ENCODE results near the gene BTBD7. TPM values are rescaled to one million over a fixed set of nuclear protein-coding genes. Genes with fewer than 3 reads are reported as not detected.

Gene BTBD7
- total RNA-seq, 2 donors from 2014 or later, result 11.0 to 12.5 TPM

DNA sequence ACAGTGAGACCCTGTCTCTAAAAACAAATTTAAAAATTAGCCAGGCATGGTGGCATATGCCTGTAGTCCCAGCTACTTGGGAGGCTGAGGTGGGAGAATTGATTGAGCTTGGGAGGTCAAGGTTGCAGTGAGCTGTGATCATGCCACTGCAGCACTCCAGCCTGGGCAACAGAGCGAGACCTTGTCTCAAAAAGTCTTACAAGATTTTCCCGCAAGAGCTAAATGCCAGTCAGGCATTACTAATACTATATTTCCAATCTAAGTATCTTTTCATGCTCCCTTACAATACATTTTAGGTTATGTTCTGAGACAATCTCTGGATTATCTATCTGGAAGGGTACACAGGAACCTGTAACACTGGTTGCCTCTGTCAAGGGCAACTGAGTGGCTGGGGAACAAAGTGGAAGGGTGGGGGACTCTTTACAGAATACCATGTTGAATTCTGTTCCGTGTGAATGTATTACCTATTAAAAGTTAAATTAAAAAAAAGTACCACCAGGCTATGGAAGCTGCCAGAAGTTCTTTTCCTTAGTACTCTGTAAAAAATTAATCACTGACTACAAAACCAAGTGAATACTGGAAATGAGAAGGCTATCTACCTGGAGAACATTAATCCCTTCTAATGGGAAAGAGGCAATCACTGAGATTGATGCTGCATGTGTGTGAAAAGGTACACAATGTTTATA lies 56.7 kb downstream of the BTBD7 start:
- Mint-ChIP-seq H3K9me3 (no peaks in the 10 kb centered on the region), H3K36me3 (ENCODE audit: insufficient read depth in 2 of 2) (no peaks in the 10 kb centered on the region), H3K4me1 (ENCODE audit: low read depth) (no peaks in the 10 kb centered on the region), H3K4me3 (no peak overlapping the region), H3K27ac (no peak overlapping the region), H3K27me3 (ENCODE audit: low read depth) (no peaks in the 10 kb centered on the region)
- ATAC-seq (replicated peaks in 1 of 2), result no peak
- no peak for DNase-seq

DNA sequence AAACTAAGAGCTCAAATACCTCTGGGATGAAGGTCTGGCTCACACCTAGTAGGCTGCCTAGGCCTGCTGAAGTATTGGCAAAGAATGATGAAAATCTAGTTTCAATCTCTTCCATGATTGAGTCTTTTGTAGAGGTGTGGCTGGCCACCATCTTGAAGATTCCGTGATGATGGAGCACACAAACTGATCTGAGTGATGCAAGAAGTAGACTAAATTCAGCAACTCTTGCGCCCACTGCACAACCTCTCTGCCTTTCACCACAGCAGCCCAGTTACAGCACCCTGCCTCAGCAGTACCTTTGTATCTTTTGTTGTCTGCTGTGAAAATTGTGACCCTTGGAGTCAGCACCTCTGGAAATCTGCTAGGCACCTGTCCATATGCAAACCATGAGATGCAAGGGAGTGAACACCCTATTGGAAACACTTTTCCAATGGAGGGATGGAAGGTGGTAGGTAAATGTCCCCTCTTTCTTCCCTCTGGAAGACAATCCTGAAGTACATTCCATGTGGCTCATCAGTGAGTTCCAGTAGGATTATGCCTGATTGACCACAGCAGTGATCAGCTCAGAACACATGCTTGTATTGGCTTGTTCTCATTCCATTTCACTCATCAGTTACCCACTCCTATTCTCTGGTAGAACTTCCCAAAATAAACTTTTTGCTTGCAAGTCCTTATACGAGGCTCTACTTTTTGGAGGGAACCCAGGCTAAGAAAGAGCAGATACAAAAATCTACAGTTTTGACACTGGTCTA lies 58.6 kb downstream of the BTBD7 start:
- no peaks in the 10 kb centered on the region for H3K9me3 Mint-ChIP-seq
- H3K36me3 Mint-ChIP-seq (ENCODE audit: insufficient read depth in 2 of 2), result no peaks in the 10 kb centered on the region
- H3K27ac Mint-ChIP-seq, result no peak overlapping the region
- no peak for ATAC-seq (replicated peaks in 1 of 2)
- no peaks in the 10 kb centered on the region for H3K27me3 Mint-ChIP-seq (ENCODE audit: low read depth)
- H3K4me3 Mint-ChIP-seq, result no peak overlapping the region
- no peak for DNase-seq
- peaks cover 5% of the 10 kb centered on the region for H3K4me1 Mint-ChIP-seq (ENCODE audit: low read depth)

DNA sequence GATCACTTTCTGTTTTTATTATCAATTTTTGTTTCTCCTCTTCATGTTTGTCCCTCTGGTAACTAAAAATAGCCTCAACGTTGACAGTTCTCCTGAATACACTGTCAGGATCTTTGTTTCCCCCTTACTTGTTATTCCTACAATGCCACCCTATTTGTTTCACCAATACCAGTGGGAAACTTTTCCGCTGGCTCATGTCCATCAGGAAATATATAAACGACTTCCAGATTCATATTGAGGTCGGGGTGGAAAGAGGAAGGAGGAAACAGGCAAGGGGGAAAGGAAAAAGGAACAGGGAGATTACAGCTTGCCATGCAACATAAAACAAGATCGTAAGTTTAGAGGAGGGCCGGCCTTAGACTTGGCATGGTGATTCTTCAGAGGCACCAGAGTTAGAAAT lies 61.7 kb downstream of the BTBD7 start:
- Mint-ChIP-seq H3K36me3 (ENCODE audit: insufficient read depth in 2 of 2) (no peaks in the 10 kb centered on the region), H3K4me3 (no peak overlapping the region), H3K4me1 (ENCODE audit: low read depth) (peaks cover 5% of the 10 kb centered on the region), H3K9me3 (no peaks in the 10 kb centered on the region), H3K27ac (peak overlapping the region; percentile 10), H3K27me3 (ENCODE audit: low read depth) (no peaks in the 10 kb centered on the region)
- ATAC-seq (replicated peaks in 1 of 2), result no peak
- no peak for DNase-seq

DNA sequence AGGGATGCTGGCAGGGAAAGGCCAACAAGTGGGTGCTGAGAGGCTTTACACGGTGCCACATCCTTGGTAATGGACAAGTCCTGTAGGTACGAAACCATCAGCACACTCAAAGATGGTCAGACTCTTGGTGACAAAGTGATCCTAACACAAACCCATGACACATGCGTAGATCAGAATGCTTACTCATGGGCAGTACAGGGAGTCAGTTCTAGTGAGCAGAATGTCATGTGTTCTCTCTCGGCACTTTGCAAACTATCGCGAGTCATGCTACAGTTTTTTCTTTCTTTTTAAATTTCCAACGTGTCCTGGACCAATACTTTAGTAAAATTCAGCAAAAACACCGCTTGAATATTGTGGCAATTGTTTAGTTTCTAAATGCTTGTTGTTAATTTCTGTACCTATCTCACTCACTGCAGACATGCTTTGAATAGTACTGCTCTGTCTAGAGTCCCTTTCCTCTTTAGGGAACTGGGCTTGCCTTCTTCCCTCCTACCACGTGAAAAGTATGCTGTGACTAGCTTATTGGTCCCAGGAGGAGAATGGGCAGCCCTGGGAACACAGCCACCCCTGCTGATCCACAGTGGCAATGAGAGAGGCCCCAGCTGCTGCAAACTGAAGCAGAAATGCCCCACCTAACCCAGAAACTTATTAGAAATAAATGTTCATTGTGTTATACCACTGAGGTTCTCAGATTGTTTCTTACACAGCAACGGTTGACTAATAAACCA lies 63.3 kb downstream of the BTBD7 start:
- H3K4me1 Mint-ChIP-seq (ENCODE audit: low read depth), result peaks cover 7% of the 10 kb centered on the region
- DNase-seq (no peak), ATAC-seq (replicated peaks in 1 of 2) (peak in 1 of 2 donors; percentile 56)
- no peaks in the 10 kb centered on the region for H3K27me3 Mint-ChIP-seq (ENCODE audit: low read depth)
- no peaks in the 10 kb centered on the region for H3K36me3 Mint-ChIP-seq (ENCODE audit: insufficient read depth in 2 of 2)
- H3K9me3 Mint-ChIP-seq, result no peaks in the 10 kb centered on the region
- H3K4me3 Mint-ChIP-seq, result no peak overlapping the region
- no peak overlapping the region for H3K27ac Mint-ChIP-seq

DNA sequence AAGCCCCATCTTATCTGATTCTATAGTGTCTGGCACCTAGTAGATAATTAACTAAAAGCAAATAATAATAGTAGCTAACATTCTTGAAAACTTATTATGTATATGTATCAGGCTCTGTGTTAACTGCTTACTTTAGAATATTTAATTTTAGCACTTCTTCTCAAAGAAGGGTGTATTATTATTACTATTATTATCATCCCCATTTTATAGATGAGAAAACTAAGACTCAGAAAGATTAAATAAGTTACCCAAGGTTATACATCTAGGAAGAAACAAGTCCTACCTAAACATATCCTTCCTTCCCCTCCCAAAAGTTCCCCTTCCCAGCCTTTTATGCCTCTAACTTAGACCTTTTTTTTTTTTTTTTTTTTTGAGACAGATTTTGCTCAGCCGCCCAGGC lies 64.4 kb downstream of the BTBD7 start:
- Mint-ChIP-seq H3K36me3 (ENCODE audit: insufficient read depth in 2 of 2) (peaks cover 0 to 2% of the 10 kb centered on the region in 2 donors), H3K4me1 (ENCODE audit: low read depth) (peaks cover 16% of the 10 kb centered on the region), H3K27me3 (ENCODE audit: low read depth) (no peaks in the 10 kb centered on the region), H3K9me3 (no peaks in the 10 kb centered on the region), H3K27ac (no peak overlapping the region), H3K4me3 (no peak overlapping the region)
- ATAC-seq (replicated peaks in 1 of 2) (no peak), DNase-seq (no peak)

DNA sequence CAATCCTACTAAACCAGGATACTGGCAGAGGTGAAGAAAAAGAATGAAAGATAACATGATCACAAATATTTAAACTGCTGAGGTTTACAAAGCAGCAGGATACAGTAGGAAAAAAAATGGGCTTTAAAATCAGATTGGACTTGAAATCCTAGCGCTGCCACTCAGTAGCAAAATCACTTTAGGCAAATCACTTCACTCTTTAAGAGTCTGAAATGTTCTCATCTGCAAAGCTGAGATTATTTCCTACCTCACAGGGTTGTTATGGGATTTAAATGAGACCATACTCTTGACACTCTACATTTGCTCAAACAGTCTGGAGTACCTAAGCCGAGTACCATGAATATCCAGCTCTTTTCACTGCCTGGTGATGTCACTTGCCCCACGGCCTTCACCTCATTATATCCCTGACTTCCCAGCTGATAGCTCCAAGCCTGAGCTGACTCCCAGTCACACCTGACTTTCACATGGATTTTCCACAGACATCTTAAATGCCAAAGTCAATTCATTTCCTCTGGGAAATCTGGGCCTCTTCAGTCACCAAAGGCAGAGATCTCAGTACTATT lies 65.6 kb downstream of the BTBD7 start:
- H3K27ac Mint-ChIP-seq, result peak overlapping the region; percentile 11

DNA sequence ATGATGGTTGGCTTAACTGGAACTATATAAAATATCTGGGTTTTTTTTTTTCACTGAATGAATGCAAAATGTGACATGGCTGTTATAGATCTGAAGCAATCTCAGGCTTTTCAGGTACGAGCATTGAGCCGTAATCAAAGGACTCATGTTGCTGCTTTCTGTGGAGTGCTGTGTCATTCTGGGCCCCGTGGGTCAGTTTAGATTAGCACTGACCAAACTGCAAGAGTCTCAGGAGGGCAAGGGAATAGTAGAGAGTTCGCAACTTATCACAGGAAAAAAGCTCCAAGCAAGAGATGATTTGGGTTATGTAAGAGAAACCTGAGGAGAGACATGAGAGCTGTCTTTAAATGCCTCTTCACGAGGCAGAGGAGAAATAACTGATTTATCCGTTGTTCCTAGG lies 66.7 kb downstream of the BTBD7 start:
- Mint-ChIP-seq H3K9me3 (no peaks in the 10 kb centered on the region), H3K27ac (no peak overlapping the region), H3K27me3 (ENCODE audit: low read depth) (no peaks in the 10 kb centered on the region), H3K4me3 (no peak overlapping the region), H3K36me3 (ENCODE audit: insufficient read depth in 2 of 2) (peaks cover 0 to 2% of the 10 kb centered on the region in 2 donors), H3K4me1 (ENCODE audit: low read depth) (peaks cover 16% of the 10 kb centered on the region)
- no peak for DNase-seq
- no peak for ATAC-seq (replicated peaks in 1 of 2)

More for the DNA sequence above, 65.6 kb downstream of the BTBD7 start:
- ATAC-seq (replicated peaks in 1 of 2) (no peak), DNase-seq (no peak)
- H3K36me3 Mint-ChIP-seq (ENCODE audit: insufficient read depth in 2 of 2), result peaks cover 0 to 2% of the 10 kb centered on the region in 2 donors
- no peak overlapping the region for H3K4me3 Mint-ChIP-seq
- H3K4me1 Mint-ChIP-seq (ENCODE audit: low read depth), result peaks cover 16% of the 10 kb centered on the region
- no peaks in the 10 kb centered on the region for H3K9me3 Mint-ChIP-seq
- no peaks in the 10 kb centered on the region for H3K27me3 Mint-ChIP-seq (ENCODE audit: low read depth)

DNA sequence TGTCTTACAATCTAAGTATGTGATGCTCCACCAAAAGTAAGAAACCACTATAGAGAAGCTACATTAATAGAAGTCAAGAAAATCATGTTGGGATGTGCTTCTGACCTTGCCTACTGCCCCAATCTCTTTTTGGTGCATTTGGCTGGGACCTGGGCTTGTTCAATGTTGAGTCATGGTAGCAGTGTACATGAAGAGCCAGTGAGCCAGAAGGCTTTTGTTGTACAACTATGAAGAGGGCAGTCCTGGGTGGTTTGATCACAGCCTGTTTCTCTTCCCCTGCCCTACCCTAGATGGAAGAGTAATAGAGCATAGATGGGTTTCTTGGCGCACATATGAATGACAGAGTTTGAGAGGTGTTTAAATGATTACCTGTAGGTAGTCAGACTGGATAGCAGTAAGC lies 69.4 kb downstream of the BTBD7 start:
- no peak for ATAC-seq (replicated peaks in 1 of 2)
- H3K27me3 Mint-ChIP-seq (ENCODE audit: low read depth), result no peaks in the 10 kb centered on the region

DNA sequence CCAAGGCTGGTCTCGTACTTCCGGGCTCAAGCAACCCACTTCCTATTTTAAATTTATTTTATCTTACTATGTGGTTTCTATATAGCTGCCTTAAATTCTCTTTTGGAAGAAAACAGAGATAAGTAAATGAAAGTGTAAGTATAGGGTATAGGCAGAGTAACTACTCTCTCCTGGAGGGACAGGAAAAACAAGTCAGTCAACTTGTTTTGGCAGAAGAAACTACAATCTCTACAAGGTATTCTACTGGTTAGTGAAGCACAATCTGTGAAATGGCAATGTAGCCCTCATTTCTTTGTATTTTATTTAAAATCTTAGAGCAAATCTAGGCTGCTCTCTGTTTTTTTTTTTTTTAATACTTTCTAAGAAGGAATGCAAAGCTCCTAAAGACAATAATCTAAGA lies 70.4 kb downstream of the BTBD7 start:
- Mint-ChIP-seq H3K27me3 (ENCODE audit: low read depth) (no peaks in the 10 kb centered on the region), H3K27ac (no peak overlapping the region), H3K4me3 (no peak overlapping the region), H3K4me1 (ENCODE audit: low read depth) (peaks cover 11% of the 10 kb centered on the region), H3K9me3 (no peaks in the 10 kb centered on the region), H3K36me3 (ENCODE audit: insufficient read depth in 2 of 2) (peaks cover 0 to 2% of the 10 kb centered on the region in 2 donors)
- no peak for DNase-seq
- ATAC-seq (replicated peaks in 1 of 2), result no peak

More for the DNA sequence above, 69.4 kb downstream of the BTBD7 start:
- Mint-ChIP-seq H3K4me3 (no peak overlapping the region), H3K27ac (peak overlapping the region; percentile 53), H3K36me3 (ENCODE audit: insufficient read depth in 2 of 2) (peaks cover 0 to 2% of the 10 kb centered on the region in 2 donors), H3K4me1 (ENCODE audit: low read depth) (peaks cover 11% of the 10 kb centered on the region), H3K9me3 (no peaks in the 10 kb centered on the region)
- DNase-seq, result no peak

DNA sequence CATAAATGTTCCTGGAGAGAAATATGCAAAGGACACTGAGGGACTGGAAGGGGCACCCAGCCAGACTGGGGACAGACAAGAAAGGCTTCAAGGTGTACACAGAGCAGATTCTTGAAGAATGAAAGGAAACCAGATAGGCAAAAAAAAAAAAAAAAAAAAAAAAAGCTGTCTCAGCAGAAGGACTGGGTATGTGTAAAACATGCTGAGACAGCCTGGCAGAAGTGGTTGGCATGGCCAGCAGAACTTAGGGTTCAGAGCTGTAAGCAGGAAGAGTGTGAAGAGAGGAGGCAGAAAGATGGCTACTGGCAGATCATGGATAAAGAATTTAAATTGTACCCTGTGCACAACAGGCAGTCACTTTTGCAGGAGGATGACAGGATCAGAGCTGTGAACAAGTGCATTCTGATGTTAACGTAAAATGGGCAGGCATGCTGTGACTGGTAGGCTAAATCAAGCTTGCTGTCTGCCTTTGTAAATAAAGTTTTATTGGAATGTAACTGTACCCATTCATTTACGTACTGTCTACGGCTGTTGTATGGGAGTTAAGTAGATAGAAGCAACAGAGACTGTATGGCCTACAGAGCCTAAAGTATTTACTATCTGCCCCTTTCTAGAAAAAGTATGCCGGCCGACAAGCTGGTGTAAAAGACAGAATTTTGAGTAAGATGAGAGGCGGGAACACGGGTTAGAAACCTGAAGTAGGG lies 83.6 kb downstream of the BTBD7 start:
- Mint-ChIP-seq H3K9me3 (no peaks in the 10 kb centered on the region), H3K27me3 (ENCODE audit: low read depth) (no peaks in the 10 kb centered on the region), H3K4me1 (ENCODE audit: low read depth) (no peaks in the 10 kb centered on the region), H3K4me3 (no peak overlapping the region), H3K27ac (no peak overlapping the region), H3K36me3 (ENCODE audit: insufficient read depth in 2 of 2) (no peaks in the 10 kb centered on the region)
- ATAC-seq (replicated peaks in 1 of 2), result no peak
- DNase-seq, result no peak

DNA sequence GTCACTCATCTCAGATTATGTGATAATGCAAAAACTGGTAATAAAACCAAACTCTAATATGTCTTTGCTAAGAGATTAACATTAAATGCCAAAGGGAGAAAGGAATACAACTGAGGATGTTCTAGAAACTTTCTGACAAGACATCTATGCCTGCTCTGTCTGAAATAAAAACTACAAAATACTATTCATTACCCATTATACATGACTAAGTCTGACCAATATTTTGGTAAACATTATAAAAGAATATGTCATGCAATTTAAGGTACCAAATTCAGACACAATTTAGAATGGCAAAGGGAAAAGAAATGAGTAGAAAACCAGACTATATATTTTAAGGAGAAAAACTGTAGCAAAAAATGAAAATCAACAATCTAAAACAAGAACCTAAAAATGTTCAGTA lies 86.3 kb downstream of the BTBD7 start:
- ATAC-seq (replicated peaks in 1 of 2) (no peak), DNase-seq (no peak)
- Mint-ChIP-seq H3K9me3 (no peaks in the 10 kb centered on the region), H3K27me3 (ENCODE audit: low read depth) (no peaks in the 10 kb centered on the region), H3K4me1 (ENCODE audit: low read depth) (no peaks in the 10 kb centered on the region), H3K4me3 (no peak overlapping the region), H3K27ac (no peak overlapping the region), H3K36me3 (ENCODE audit: insufficient read depth in 2 of 2) (peaks cover 1 to 2% of the 10 kb centered on the region in 2 donors)

DNA sequence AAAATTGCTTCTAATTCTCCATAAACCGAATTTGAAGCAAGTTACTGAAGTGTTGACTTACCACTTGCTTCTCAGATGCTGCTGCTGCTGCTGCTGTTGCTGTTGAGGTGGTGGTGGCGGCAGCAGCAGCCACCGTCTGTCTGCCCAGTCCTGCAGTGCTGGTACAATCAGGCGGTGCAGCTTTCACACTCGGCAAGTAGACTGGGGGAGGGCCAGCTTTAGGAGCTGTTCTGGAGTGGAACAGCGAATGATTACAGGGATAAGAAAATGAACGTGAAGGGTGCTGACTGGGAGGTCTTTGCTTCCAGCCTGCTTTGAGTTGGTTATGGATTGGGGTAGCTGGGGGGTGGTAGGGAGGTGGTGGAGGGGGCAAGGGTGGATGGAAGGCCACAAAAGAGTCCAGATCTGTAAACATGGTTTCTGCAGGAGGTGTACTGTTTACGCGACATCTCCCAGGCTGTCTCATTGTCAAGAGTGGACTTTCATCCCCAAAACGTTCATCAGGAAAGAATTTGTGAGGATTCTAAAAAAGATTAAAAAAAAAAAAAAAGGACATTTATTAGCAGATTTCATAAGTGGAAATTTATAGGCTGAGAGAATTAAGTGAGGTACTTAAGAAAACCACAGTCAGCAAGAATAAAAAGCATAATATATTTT lies 86.9 kb downstream of the BTBD7 start:
- DNase-seq (no peak), ATAC-seq (replicated peaks in 1 of 2) (no peak)
- H3K9me3 Mint-ChIP-seq, result no peaks in the 10 kb centered on the region

More for the DNA sequence above, 86.9 kb downstream of the BTBD7 start:
- peaks cover 2 to 3% of the 10 kb centered on the region in 2 donors for H3K36me3 Mint-ChIP-seq (ENCODE audit: insufficient read depth in 2 of 2)
- no peaks in the 10 kb centered on the region for H3K27me3 Mint-ChIP-seq (ENCODE audit: low read depth)
- no peak overlapping the region for H3K4me3 Mint-ChIP-seq
- H3K27ac Mint-ChIP-seq, result no peak overlapping the region
- H3K4me1 Mint-ChIP-seq (ENCODE audit: low read depth), result no peaks in the 10 kb centered on the region
